Measurements from ENCODE around the gene EPYC.

DNA sequence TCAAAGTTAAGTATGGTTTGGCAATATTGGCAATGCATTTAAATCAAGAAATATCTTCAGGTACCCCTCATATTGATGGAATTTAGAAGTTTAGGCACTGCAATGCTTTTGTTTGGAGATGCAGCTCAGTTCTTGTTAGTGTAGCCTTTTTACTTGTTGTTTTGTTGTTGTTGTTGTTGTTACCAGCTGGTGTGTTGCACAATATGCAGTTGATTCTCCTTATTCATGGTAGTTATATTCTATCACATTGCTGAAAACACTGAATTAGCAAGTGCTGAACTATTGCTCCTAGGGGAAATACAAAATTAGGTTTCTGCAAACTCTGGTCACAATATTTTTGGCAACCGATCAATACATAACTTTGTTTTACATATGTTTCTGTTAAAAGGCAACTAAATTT lies 84.5 kb downstream of the EPYC start:
- no peak for TF ChIP-seq RCOR1 (conservative IDR thresholded peaks at IDR 0.05; ENCODE audit: low read depth, low read length)
- TF ChIP-seq EZH2 (IDR thresholded peaks at IDR 0.05; ENCODE audit: borderline replicate concordance, control insufficient read depth, low read depth, low read length): no peak
- TF ChIP-seq, protein P1, sequence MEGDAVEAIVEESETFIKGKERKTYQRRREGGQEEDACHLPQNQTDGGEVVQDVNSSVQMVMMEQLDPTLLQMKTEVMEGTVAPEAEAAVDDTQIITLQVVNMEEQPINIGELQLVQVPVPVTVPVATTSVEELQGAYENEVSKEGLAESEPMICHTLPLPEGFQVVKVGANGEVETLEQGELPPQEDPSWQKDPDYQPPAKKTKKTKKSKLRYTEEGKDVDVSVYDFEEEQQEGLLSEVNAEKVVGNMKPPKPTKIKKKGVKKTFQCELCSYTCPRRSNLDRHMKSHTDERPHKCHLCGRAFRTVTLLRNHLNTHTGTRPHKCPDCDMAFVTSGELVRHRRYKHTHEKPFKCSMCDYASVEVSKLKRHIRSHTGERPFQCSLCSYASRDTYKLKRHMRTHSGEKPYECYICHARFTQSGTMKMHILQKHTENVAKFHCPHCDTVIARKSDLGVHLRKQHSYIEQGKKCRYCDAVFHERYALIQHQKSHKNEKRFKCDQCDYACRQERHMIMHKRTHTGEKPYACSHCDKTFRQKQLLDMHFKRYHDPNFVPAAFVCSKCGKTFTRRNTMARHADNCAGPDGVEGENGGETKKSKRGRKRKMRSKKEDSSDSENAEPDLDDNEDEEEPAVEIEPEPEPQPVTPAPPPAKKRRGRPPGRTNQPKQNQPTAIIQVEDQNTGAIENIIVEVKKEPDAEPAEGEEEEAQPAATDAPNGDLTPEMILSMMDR (IDR thresholded peaks at IDR 0.05 in 2 of 3, conservative IDR thresholded peaks at IDR 0.05 in 1 of 3; ENCODE audit: control insufficient read depth in 2 of 3, extremely low read depth in 1 of 3, insufficient read depth in 1 of 3, low read depth in 3 of 3, low read length in 3 of 3): no peak
- TF ChIP-seq, protein P2, sequence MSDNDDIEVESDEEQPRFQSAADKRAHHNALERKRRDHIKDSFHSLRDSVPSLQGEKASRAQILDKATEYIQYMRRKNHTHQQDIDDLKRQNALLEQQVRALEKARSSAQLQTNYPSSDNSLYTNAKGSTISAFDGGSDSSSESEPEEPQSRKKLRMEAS (IDR thresholded peaks at IDR 0.05; ENCODE audit: low read depth, low read length): no peak
- TF ChIP-seq MYC (IDR thresholded peaks at IDR 0.05; ENCODE audit: insufficient read depth, insufficient read length, insufficient replicate concordance, low read length, severe bottlenecking): no peak
- TF ChIP-seq TAF1 (IDR thresholded peaks at IDR 0.05; ENCODE audit: borderline replicate concordance, low read depth, low read length): no peak
- no peak for TF ChIP-seq ZNF274 (IDR thresholded peaks at IDR 0.05; ENCODE audit: insufficient read depth, insufficient read length)
- no peak for TF ChIP-seq ZNF384 (IDR thresholded peaks at IDR 0.05; ENCODE audit: borderline replicate concordance, low read depth, low read length)
- no peak for TF ChIP-seq SMC3 (IDR thresholded peaks at IDR 0.05; ENCODE audit: borderline replicate concordance, low read length)
- TF ChIP-seq, protein P3, sequence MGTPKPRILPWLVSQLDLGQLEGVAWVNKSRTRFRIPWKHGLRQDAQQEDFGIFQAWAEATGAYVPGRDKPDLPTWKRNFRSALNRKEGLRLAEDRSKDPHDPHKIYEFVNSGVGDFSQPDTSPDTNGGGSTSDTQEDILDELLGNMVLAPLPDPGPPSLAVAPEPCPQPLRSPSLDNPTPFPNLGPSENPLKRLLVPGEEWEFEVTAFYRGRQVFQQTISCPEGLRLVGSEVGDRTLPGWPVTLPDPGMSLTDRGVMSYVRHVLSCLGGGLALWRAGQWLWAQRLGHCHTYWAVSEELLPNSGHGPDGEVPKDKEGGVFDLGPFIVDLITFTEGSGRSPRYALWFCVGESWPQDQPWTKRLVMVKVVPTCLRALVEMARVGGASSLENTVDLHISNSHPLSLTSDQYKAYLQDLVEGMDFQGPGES (IDR thresholded peaks at IDR 0.05): no peak
- no peak for TF ChIP-seq POLR2A (IDR thresholded peaks at IDR 0.05; ENCODE audit: low read depth, low read length)
